ENCODE data around the gene TMEM239.

Gene TMEM239

GRCh38 chr20:2866236-2866635 is 50.1 kb downstream of the TMEM239 start:
- Histone ChIP-seq H3K4me3 (ENCODE audit: low read length) (no peak overlapping the region), H3K9me3 (ENCODE audit: control insufficient read depth, low read length) (no peaks in the 10 kb centered on the region), H3K4me1 (ENCODE audit: control insufficient read depth, insufficient read depth, low read length) (peaks cover 39% of the 10 kb centered on the region), H3K9ac (ENCODE audit: low read length) (no peak overlapping the region), H3K27me3 (replicated peaks; ENCODE audit: control insufficient read depth, insufficient read depth, low read length) (no peaks in the 10 kb centered on the region), H3K36me3 (ENCODE audit: control insufficient read depth, insufficient read depth, low read length, severe bottlenecking) (peaks cover 49% of the 10 kb centered on the region)
- no peak for DNase-seq (ENCODE audit: low read depth)

GRCh38 chr20:2867081-2867864 is 51.1 kb downstream of the TMEM239 start:
- Histone ChIP-seq H3K4me1 (ENCODE audit: control insufficient read depth, insufficient read depth, low read length) (peaks cover 50% of the 10 kb centered on the region), H3K36me3 (ENCODE audit: control insufficient read depth, insufficient read depth, low read length, severe bottlenecking) (peaks cover 38% of the 10 kb centered on the region), H3K4me3 (ENCODE audit: low read length) (no peak overlapping the region), H3K27me3 (replicated peaks; ENCODE audit: control insufficient read depth, insufficient read depth, low read length) (no peaks in the 10 kb centered on the region), H3K9me3 (ENCODE audit: control insufficient read depth, low read length) (no peaks in the 10 kb centered on the region), H3K9ac (ENCODE audit: low read length) (no peak overlapping the region)
- DNase-seq (ENCODE audit: low read depth), result no peak

Measured in adipocyte (in vitro differentiated cells).